Lower lobe of right lung (tissue), 2 donors: ENCODE data around the gene OGA. TPM values are rescaled to one million over a fixed set of nuclear protein-coding genes. Genes with fewer than 3 reads are reported as not detected.

Experiments used
- ATAC-seq, 2 donors: fragments of 200-7000 bp; cut with Tn5 transposase; one replicate each; pipeline ENCODE4 v1.9.1; 2020 to 2022; ENCODE audit warnings: mild to moderate bottlenecking in 2 of 2, moderate library complexity in 2 of 2
- DNase-seq: peaks from one replicate; pipeline ENCODE4 v3.0.0-alpha.2; 2020
- H3K27ac ChIP-seq: fragments of 200-600 bp; one replicate; pipeline ENCODE4 v1.8.0; 2022
- H3K27me3 ChIP-seq: fragments of 200-600 bp; one replicate; pipeline ENCODE4 v1.8.0; 2022; ENCODE audit warnings: low read depth
- H3K36me3 ChIP-seq: fragments of 200-600 bp; one replicate; pipeline ENCODE4 v1.8.0; 2022; ENCODE audit warnings: mild to moderate bottlenecking
- H3K4me1 ChIP-seq: fragments of 200-600 bp; one replicate; pipeline ENCODE4 v1.8.0; 2022
- H3K4me3 ChIP-seq: fragments of 200-600 bp; one replicate; pipeline ENCODE4 v1.8.0; 2022; ENCODE audit warnings: mild to moderate bottlenecking
- H3K9me3 ChIP-seq: fragments of 200-600 bp; one replicate; pipeline ENCODE4 v1.8.0; 2022
- intact Hi-C: fragments of 100-400 bp; cut with DNase I; formaldehyde crosslinking; loops from one replicate; pipeline ENCODE4 v1.11.0; 2022
- total RNA-seq: library from RNA; stranded (reverse); fragmentation: NEBNext Ultra II Directional; extraction: Animal tissue kit (Norgen Biotek cat#: 25700); gene quantifications from one replicate; pipeline ENCODE4 v1.2.1, GENCODE V29; 2021
- TF ChIP-seq, protein P1 (sequence below): fragments of 200-600 bp; IDR thresholded peaks from one replicate; pipeline ENCODE4 v1.8.0; 2022; ENCODE audit warnings: antibody characterized with exemption, mild to moderate bottlenecking
- donor health status: DM: no; HTN: yes; CAD: no; lungs with severe emphysema.

Gene OGA
- total RNA-seq, 1 donor from 2014 or later, result 113 TPM

GRCh38 chr10:101736666-101737065 is 81.6 kb downstream of the OGA start:
- TF ChIP-seq, protein P1, sequence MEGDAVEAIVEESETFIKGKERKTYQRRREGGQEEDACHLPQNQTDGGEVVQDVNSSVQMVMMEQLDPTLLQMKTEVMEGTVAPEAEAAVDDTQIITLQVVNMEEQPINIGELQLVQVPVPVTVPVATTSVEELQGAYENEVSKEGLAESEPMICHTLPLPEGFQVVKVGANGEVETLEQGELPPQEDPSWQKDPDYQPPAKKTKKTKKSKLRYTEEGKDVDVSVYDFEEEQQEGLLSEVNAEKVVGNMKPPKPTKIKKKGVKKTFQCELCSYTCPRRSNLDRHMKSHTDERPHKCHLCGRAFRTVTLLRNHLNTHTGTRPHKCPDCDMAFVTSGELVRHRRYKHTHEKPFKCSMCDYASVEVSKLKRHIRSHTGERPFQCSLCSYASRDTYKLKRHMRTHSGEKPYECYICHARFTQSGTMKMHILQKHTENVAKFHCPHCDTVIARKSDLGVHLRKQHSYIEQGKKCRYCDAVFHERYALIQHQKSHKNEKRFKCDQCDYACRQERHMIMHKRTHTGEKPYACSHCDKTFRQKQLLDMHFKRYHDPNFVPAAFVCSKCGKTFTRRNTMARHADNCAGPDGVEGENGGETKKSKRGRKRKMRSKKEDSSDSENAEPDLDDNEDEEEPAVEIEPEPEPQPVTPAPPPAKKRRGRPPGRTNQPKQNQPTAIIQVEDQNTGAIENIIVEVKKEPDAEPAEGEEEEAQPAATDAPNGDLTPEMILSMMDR, result no peak
- peaks cover 24% of the 10 kb centered on the region for H3K27me3 ChIP-seq
- H3K36me3 ChIP-seq, result no peaks in the 10 kb centered on the region
- ATAC-seq (no peak), DNase-seq (no peak)
- H3K4me1 ChIP-seq, result no peaks in the 10 kb centered on the region
- no peak overlapping the region for H3K4me3 ChIP-seq
- no peaks in the 10 kb centered on the region for H3K9me3 ChIP-seq
- intact Hi-C loops, result no loop called here
- H3K27ac ChIP-seq, result no peak overlapping the region

Other genes with a start within 250 kb of the OGA start
- gene POLL, start 230.2 kb downstream of the OGA start, total RNA-seq, result 36.9 TPM
- gene DPCD, start 230.1 kb downstream of the OGA start, total RNA-seq, result 12.9 TPM
- gene FBXW4, start 123.3 kb downstream of the OGA start, total RNA-seq, result 88.6 TPM
- gene FGF8, start 42.3 kb downstream of the OGA start, total RNA-seq, result not detected
- 17.4 TPM for gene NPM3, start 35.0 kb downstream of the OGA start, total RNA-seq
- gene KCNIP2, start 25.4 kb upstream of the OGA start, total RNA-seq, result 3.7 TPM
- 38.6 TPM for gene ARMH3, start 237.7 kb upstream of the OGA start, total RNA-seq
- 21.8 TPM for gene HPS6, start 246.9 kb upstream of the OGA start, total RNA-seq